Lower leg skin (tissue), 3 donors: ENCODE measurements around the gene BLOC1S3.

ENCODE experiments used
- POLR2A ChIP-seq, 2 donors: fragments of 450-650 bp; IDR thresholded peaks; one replicate each; pipeline ENCODE4 v1.6.1; 2016 to 2017; ENCODE audit warnings: antibody characterized with exemption in 2 of 2, mild to moderate bottlenecking in 1 of 2, moderate library complexity in 1 of 2
- TF ChIP-seq, protein P1 (sequence below), 3 donors: fragments of 450-650 bp; IDR thresholded peaks; one replicate each; pipeline ENCODE4 v1.5.1; 2016; ENCODE audit warnings: antibody characterized with exemption in 3 of 3, mild to moderate bottlenecking in 3 of 3, moderate library complexity in 2 of 3

DNA sequence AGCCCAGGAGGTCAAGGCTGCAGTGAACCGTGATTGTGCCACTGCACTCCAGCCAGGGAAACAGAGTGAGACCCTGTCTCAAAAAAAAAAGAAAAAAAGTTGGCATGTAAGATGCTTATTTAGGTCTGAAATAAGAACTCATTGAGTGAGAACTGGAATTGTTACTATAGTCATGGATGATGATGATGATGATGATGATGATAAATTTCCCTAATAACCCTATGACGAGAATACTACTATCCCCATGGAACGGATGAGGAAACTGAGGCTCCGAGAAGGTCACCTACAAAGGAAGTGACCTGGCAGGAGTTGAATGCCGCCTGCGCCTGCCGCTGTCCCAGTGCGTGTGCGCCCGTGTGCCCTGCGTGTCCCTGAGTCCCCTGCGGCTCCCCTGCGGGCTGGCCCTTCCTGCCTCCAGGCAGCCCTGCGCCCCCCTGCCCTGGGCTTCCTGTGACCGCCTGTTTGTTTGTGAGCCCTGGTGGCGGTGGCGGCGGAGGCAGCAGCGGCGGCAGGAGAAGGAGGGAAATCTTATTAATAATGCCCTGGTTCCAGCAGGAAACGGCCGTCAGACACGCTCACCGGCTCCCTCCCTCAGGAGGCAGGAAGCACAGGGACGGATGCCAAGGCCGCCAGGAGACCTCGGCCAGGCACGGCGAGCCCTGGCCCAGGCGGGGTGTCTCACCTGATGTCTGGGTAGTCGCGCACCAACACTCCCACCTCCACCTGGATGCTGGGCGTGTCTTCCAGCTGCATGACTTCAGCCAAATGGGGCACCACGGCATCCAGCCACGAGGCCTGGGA is 37.0 kb downstream of the BLOC1S3 start:
- no peak for TF ChIP-seq POLR2A (IDR thresholded peaks at IDR 0.05)
- TF ChIP-seq, protein P1, sequence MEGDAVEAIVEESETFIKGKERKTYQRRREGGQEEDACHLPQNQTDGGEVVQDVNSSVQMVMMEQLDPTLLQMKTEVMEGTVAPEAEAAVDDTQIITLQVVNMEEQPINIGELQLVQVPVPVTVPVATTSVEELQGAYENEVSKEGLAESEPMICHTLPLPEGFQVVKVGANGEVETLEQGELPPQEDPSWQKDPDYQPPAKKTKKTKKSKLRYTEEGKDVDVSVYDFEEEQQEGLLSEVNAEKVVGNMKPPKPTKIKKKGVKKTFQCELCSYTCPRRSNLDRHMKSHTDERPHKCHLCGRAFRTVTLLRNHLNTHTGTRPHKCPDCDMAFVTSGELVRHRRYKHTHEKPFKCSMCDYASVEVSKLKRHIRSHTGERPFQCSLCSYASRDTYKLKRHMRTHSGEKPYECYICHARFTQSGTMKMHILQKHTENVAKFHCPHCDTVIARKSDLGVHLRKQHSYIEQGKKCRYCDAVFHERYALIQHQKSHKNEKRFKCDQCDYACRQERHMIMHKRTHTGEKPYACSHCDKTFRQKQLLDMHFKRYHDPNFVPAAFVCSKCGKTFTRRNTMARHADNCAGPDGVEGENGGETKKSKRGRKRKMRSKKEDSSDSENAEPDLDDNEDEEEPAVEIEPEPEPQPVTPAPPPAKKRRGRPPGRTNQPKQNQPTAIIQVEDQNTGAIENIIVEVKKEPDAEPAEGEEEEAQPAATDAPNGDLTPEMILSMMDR (IDR thresholded peaks at IDR 0.05) = no peak
